ENCODE data around the gene PCDHA6.
"Not testable (repeated sequence)": the region's sequence is repeated elsewhere in the genome, so short reads cannot be mapped to it uniquely, and the experiment has no call there.

DNA sequence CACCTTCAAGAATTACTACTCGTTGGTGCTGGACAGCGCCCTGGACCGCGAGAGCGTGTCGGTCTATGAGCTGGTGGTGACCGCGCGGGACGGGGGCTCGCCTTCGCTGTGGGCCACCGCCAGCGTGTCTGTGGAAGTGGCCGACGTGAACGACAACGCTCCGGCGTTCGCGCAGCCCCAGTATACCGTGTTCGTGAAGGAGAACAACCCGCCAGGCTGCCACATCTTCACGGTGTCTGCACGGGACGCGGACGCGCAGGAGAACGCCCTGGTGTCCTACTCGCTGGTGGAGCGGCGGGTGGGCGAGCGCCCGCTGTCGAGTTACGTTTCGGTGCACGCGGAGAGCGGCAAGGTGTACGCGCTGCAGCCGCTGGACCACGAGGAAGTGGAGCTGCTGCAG is 4.8 kb upstream of the PCDHA6 start:
- TF ChIP-seq CTCF (conservative IDR thresholded peaks at IDR 0.05; ENCODE audit: low read length); EZH2phosphoT487 (IDR thresholded peaks at IDR 0.05; ENCODE audit: borderline replicate concordance): not testable (repeated sequence)
